Neural cell (in vitro differentiated cells): ENCODE data around the gene PLXNA3. TPM values are rescaled to one million over a fixed set of nuclear protein-coding genes. Genes with fewer than 3 reads are reported as not detected.

Experiments
- H2AFZ ChIP-seq: fragments of 200-600, 300-800 bp; sonication (generic), shearing (Covaris generic); 2 replicates; pipeline ENCODE4 v1.6.0; 2014; ENCODE audit warnings: low read depth, mild to moderate bottlenecking, antibody characterized with exemption, low read length, moderate library complexity
- H3F3A ChIP-seq: fragments of 200-600 bp; shearing (Covaris generic); 2 replicates; pipeline ENCODE4 v1.6.1; 2016; ENCODE audit warnings: mild to moderate bottlenecking, moderate library complexity, mixed read lengths, antibody characterized with exemption, low read length; ENCODE audit not compliant: insufficient read depth, poor library complexity, severe bottlenecking
- H3K27ac ChIP-seq: fragments of 200-600, 300-800 bp; sonication (generic), shearing (Covaris generic); 2 replicates; pipeline ENCODE4 v1.5.1; 2014; ENCODE audit warnings: mild to moderate bottlenecking, low read length, moderate library complexity
- H3K27me3 ChIP-seq: fragments of 300-800, 200-600 bp; sonication (generic), shearing (Covaris generic); 2 replicates; pipeline ENCODE4 v1.6.0; 2014; ENCODE audit warnings: mild to moderate bottlenecking, low read depth, low read length, moderate library complexity; ENCODE audit not compliant: insufficient read depth
- H3K36me3 ChIP-seq: fragments of 300-800, 200-600 bp; sonication (generic), shearing (Covaris generic); 2 replicates; pipeline ENCODE4 v1.5.1; 2014; ENCODE audit warnings: mild to moderate bottlenecking, antibody characterized with exemption, low read length, moderate library complexity; ENCODE audit not compliant: insufficient read depth
- H3K4me2 ChIP-seq: fragments of 300-800, 200-600 bp; sonication (generic), shearing (Covaris generic); 2 replicates; pipeline ENCODE4 v1.6.0; 2014; ENCODE audit warnings: mild to moderate bottlenecking, low read length
- H3K4me3 ChIP-seq: fragments of 300-800, 200-600 bp; sonication (generic), shearing (Covaris generic); 2 replicates; pipeline ENCODE4 v1.5.1; 2014; ENCODE audit warnings: mild to moderate bottlenecking, low read length, moderate library complexity
- H3K79me2 ChIP-seq: fragments of 200-600 bp; shearing (Covaris generic); replicated peaks from 2 replicates; pipeline ENCODE4 v1.6.0; 2014; ENCODE audit warnings: mild to moderate bottlenecking, low read length, moderate library complexity; ENCODE audit not compliant: insufficient read depth
- H3K9ac ChIP-seq: fragments of 300-800, 200-600 bp; sonication (generic), shearing (Covaris generic); 2 replicates; pipeline ENCODE4 v1.6.1; 2016; ENCODE audit warnings: mild to moderate bottlenecking, low read length, mixed read lengths
- H3K9me2 ChIP-seq: fragments of 200-600 bp; shearing (Covaris generic); 2 replicates; pipeline ENCODE4 v1.6.1; 2016; ENCODE audit warnings: mild to moderate bottlenecking, low read length, mixed read lengths; ENCODE audit not compliant: insufficient read depth
- H3K9me3 ChIP-seq: fragments of 200-600, 300-800 bp; sonication (generic), shearing (Covaris generic); 2 replicates; pipeline ENCODE4 v1.6.1; 2016; ENCODE audit warnings: mild to moderate bottlenecking, mixed run types, low read length, moderate library complexity, mixed read lengths
- H4K20me1 ChIP-seq: fragments of 200-600 bp; shearing (Covaris generic); 2 replicates; pipeline ENCODE4 v1.6.1; 2016; ENCODE audit warnings: mild to moderate bottlenecking, mixed run types; ENCODE audit not compliant: insufficient read depth
- EP300 ChIP-seq: fragments of 450-650 bp; conservative IDR thresholded peaks from 2 replicates; pipeline ENCODE4 v1.6.1; 2014; ENCODE audit warnings: antibody characterized with exemption, mild to moderate bottlenecking, moderate library complexity; ENCODE audit not compliant: poor library complexity, severe bottlenecking
- EZH2 ChIP-seq: fragments of 200-600, 300-800 bp; shearing (Covaris generic), sonication (generic); IDR thresholded peaks from 2 replicates; pipeline ENCODE4 v1.6.1; 2014; ENCODE audit warnings: antibody characterized with exemption, low read length, borderline replicate concordance, mild to moderate bottlenecking; ENCODE audit not compliant: insufficient read depth, poor library complexity, severe bottlenecking
- MXI1 ChIP-seq: fragments of 450-650 bp; conservative IDR thresholded peaks from 2 replicates; pipeline ENCODE4 v1.6.1; 2014; ENCODE audit warnings: antibody characterized with exemption, mild to moderate bottlenecking; ENCODE audit not compliant: poor library complexity, severe bottlenecking
- POLR2AphosphoS5 ChIP-seq: IDR thresholded peaks from 2 replicates; pipeline ENCODE4 v1.6.1; 2012
- RAD21 ChIP-seq: fragments of 450-650 bp; conservative IDR thresholded peaks from 2 replicates; pipeline ENCODE4 v1.6.1; 2014; ENCODE audit warnings: antibody characterized with exemption, mild to moderate bottlenecking, moderate library complexity
- SMC3 ChIP-seq: fragments of 450-650 bp; conservative IDR thresholded peaks from 2 replicates; pipeline ENCODE4 v1.6.1; 2014; ENCODE audit warnings: antibody characterized with exemption, mild to moderate bottlenecking, moderate library complexity; ENCODE audit not compliant: poor library complexity
- TAF1 ChIP-seq: IDR thresholded peaks from 2 replicates; pipeline ENCODE4 v1.6.1; 2012; ENCODE audit warnings: low read depth
- polyA plus RNA-seq: library from polyadenylated mRNA; depleted of rRNA; stranded (reverse); fragments of >200 nt; gene quantifications from 2 replicates; pipeline ENCODE4 v1.2.3, GENCODE V29; 2014
- TF ChIP-seq, protein P1 (sequence below): fragments of 450-650 bp; IDR thresholded peaks from 2 replicates; pipeline ENCODE4 v1.5.1; 2014; ENCODE audit warnings: antibody characterized with exemption, mild to moderate bottlenecking, moderate library complexity; ENCODE audit not compliant: poor library complexity, severe bottlenecking
- TF ChIP-seq, protein P2 (sequence below): IDR thresholded peaks from 2 replicates; pipeline ENCODE4 v1.6.1; 2012; ENCODE audit warnings: borderline replicate concordance

Gene PLXNA3
- polyA plus RNA-seq, 1 donor from 2014 or later, result 17.2 TPM

DNA sequence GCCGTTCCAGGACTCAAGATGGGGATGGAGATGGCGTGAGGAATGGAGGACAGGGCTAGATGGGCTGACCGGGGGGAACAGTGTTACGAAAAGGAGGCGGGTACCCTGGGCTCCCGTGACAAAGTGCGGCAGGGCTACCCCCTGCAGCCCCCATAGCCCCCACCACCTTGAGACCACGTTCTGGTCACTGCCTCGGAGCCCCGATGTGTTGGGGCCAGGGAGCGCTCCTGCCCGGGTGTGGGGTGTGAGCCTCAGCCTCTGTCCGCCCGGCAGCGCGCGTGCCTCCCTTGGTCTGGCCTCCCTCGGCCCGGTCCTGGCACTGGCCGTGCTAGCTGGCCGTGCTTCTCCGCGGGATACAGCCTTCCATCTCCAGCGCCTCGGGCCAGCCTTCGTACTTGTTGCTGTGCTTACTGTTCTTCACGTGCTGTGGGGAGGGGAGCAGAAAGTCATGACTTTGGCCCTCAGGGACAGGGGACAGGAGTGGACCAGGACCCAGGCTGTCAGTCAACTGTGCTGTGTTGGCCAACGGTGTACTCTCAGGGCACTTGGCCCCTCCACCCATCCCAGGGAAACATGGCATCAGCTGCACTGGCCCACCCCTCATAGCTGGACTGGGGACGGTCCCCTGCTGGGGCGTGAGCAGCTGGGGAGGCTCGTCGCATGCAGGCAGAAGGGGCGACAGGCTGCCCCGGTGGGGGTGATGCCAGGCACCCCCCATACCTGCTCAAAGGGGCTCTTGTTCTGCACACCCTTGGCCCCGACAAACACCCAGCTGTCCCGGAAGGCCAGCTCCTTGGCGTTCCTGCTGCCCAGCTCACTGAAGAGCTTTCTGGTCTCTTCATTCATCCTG, 48.6 kb downstream of the PLXNA3 start:
- no peak overlapping the region for H3K4me2 ChIP-seq
- no peaks in the 10 kb centered on the region for H3K9me3 ChIP-seq
- H4K20me1 ChIP-seq, result no peaks in the 10 kb centered on the region
- H3K27me3 ChIP-seq, result no peaks in the 10 kb centered on the region
- TF ChIP-seq EP300 (no peak), TAF1 (no peak), POLR2AphosphoS5 (no peak), SMC3 (no peak), EZH2 (no peak), RAD21 (no peak)
- TF ChIP-seq, protein P1, sequence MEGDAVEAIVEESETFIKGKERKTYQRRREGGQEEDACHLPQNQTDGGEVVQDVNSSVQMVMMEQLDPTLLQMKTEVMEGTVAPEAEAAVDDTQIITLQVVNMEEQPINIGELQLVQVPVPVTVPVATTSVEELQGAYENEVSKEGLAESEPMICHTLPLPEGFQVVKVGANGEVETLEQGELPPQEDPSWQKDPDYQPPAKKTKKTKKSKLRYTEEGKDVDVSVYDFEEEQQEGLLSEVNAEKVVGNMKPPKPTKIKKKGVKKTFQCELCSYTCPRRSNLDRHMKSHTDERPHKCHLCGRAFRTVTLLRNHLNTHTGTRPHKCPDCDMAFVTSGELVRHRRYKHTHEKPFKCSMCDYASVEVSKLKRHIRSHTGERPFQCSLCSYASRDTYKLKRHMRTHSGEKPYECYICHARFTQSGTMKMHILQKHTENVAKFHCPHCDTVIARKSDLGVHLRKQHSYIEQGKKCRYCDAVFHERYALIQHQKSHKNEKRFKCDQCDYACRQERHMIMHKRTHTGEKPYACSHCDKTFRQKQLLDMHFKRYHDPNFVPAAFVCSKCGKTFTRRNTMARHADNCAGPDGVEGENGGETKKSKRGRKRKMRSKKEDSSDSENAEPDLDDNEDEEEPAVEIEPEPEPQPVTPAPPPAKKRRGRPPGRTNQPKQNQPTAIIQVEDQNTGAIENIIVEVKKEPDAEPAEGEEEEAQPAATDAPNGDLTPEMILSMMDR, result no peak
- TF ChIP-seq, protein P2, sequence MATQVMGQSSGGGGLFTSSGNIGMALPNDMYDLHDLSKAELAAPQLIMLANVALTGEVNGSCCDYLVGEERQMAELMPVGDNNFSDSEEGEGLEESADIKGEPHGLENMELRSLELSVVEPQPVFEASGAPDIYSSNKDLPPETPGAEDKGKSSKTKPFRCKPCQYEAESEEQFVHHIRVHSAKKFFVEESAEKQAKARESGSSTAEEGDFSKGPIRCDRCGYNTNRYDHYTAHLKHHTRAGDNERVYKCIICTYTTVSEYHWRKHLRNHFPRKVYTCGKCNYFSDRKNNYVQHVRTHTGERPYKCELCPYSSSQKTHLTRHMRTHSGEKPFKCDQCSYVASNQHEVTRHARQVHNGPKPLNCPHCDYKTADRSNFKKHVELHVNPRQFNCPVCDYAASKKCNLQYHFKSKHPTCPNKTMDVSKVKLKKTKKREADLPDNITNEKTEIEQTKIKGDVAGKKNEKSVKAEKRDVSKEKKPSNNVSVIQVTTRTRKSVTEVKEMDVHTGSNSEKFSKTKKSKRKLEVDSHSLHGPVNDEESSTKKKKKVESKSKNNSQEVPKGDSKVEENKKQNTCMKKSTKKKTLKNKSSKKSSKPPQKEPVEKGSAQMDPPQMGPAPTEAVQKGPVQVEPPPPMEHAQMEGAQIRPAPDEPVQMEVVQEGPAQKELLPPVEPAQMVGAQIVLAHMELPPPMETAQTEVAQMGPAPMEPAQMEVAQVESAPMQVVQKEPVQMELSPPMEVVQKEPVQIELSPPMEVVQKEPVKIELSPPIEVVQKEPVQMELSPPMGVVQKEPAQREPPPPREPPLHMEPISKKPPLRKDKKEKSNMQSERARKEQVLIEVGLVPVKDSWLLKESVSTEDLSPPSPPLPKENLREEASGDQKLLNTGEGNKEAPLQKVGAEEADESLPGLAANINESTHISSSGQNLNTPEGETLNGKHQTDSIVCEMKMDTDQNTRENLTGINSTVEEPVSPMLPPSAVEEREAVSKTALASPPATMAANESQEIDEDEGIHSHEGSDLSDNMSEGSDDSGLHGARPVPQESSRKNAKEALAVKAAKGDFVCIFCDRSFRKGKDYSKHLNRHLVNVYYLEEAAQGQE, result no peak
- H3K79me2 ChIP-seq, result no peaks in the 10 kb centered on the region
- no peaks in the 10 kb centered on the region for H3K36me3 ChIP-seq
- H3F3A ChIP-seq, result no peaks in the 10 kb centered on the region
- no peak overlapping the region for H2AFZ ChIP-seq
- no peak overlapping the region for H3K9ac ChIP-seq
- H3K27ac ChIP-seq, result no peak overlapping the region
- no peaks in the 10 kb centered on the region for H3K9me2 ChIP-seq
- H3K4me3 ChIP-seq, result no peak overlapping the region

DNA sequence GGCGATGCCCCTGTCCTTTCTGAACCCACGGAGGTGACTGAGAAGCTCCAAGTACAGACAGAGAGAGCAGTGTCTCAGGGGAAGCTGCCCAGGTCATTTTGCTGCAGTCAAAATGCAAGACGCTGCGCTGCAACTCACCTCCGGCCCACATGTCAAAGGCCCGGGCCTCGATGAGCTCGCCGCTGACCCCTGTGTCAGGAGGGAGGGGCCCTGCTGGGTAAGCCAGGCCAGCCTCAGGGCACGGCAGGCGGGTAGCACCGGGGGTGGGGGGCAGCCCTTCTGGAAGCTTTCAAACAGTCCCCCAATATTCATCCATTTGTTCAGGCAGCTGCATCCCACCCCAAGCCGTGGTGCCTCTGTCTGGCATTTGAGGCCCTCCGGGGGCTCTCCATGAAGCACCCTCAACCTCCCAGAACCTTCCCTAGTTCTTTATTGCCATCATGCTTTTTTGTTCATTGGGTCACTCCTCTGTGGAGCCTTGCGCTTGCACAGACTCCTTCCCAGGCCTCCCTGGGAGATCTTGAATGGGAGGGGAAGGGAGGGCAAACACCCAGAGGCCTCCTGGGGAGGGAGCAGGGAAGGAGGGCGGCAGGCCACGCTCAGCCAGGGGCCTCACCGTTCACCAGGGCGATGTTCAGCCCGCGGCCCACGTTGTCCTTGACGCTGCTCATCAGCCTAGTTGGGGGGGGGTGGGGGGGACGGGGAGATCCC, 49.7 kb downstream of the PLXNA3 start:
- no peaks in the 10 kb centered on the region for H3K27me3 ChIP-seq
- no peak overlapping the region for H3K4me2 ChIP-seq
- TF ChIP-seq EP300, result no peak
- TF ChIP-seq MXI1, result no peak
- TF ChIP-seq, protein P2, result no peak
- no peak for TF ChIP-seq RAD21
- no peak for TF ChIP-seq POLR2AphosphoS5
- TF ChIP-seq, protein P1, result no peak
- TF ChIP-seq TAF1, result no peak
- no peak for TF ChIP-seq EZH2
- TF ChIP-seq SMC3, result no peak
- no peaks in the 10 kb centered on the region for H3K9me2 ChIP-seq
- H3K9me3 ChIP-seq, result no peaks in the 10 kb centered on the region
- no peaks in the 10 kb centered on the region for H3K79me2 ChIP-seq
- H3K9ac ChIP-seq, result no peak overlapping the region
- H2AFZ ChIP-seq, result no peak overlapping the region
- H4K20me1 ChIP-seq, result no peaks in the 10 kb centered on the region
- no peak overlapping the region for H3K4me3 ChIP-seq
- no peaks in the 10 kb centered on the region for H3K36me3 ChIP-seq
- H3K27ac ChIP-seq, result no peak overlapping the region
- H3F3A ChIP-seq, result no peaks in the 10 kb centered on the region
